ENCODE measurements around the gene ASTN1. TPM values are rescaled to one million over a fixed set of nuclear protein-coding genes. Genes with fewer than 3 reads are reported as not detected.

The ASTN1 gene
- total and polyA plus RNA-seq, 9 of the 15 experiments (the other 6 are each of a cell fraction or from before 2014, with no cell fraction given), result 0.05 to 0.22 (median 0.18) TPM

DNA sequence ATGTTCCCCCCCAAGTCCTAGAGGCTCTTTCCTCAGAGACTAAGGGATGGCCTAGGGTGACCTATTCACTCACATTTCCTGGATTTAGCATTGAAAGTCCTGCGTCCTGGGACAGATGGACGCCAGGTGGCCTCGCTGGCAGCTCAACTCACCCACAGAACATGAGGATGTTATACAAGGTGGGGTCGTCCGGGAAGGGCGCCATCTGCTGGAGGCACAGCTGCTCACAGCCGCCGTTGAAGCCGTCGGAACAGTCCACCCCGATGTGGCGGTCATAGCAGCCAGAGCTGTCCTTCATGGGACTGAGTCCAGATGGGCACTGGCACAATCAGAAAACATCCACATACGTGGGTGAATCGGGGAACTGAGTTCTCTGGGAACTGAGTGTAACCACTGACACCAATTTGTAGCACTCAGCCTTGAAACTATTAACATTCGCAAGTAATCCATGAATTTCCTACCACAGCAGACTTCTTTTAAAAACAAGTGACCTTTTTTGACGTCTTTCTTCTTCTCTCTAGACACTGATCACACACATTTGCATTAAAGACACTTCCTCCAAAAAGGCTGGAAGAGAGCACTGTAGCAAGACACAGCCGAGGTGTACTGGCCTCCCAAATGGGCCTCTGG, 215.4 kb downstream of the ASTN1 start (continued):
- TF ChIP-seq ZNF143 (CRISPR knock-in tag; IDR thresholded peaks at IDR 0.05) (no peak), RNF219 (CRISPR knock-in tag; IDR thresholded peaks at IDR 0.05) (no peak), DEAF1 (CRISPR knock-in tag; IDR thresholded peaks at IDR 0.05) (no peak)

- H3K36me3 ChIP-seq (ENCODE audit: control insufficient read depth, insufficient read depth, low read length), result no peaks in the 10 kb centered on the region
- intact Hi-C loops (cut with micrococcal nuclease), result loop anchor here (5.0 kb wide), 1 partner anchor 1003 kb away; no protein-coding TSS in a partner anchor
Measured at GRCh38 chr1:176944606-176945005, 219.9 kb downstream of the ASTN1 start.

More at GRCh38 chr1:176944606-176945005, 219.9 kb downstream of the ASTN1 start:
- Histone ChIP-seq H2AFZ (ENCODE audit: low read depth, low read length) (no peak overlapping the region), H4K20me1 (replicated peaks; ENCODE audit: control insufficient read depth, insufficient read depth, low read length) (no peaks in the 10 kb centered on the region), H3K9ac (ENCODE audit: insufficient read depth in 1 of 2, low read depth in 2 of 2, low read length in 2 of 2) (no peak overlapping the region), H3K9me3 (replicated peaks; ENCODE audit: control insufficient read depth, insufficient read depth, low read depth, low read length) (no peaks in the 10 kb centered on the region), H3K27me3 (ENCODE audit: control insufficient read depth in 2 of 2, insufficient read depth in 2 of 2, low read length in 2 of 2) (peaks cover 0 to 7% of the 10 kb centered on the region in 2 experiments; a peak in 1 of 5 replicates), H3K27ac (ENCODE audit: extremely low read depth, low read depth, low read length) (no peak overlapping the region), H3K4me2 (ENCODE audit: insufficient read depth, low read length) (no peak overlapping the region), H3K4me1 (replicated peaks in 1 of 2; ENCODE audit: control insufficient read depth in 2 of 2, insufficient read depth in 2 of 2, low read length in 2 of 2) (no peaks in the 10 kb centered on the region), H3K4me3 (no peak overlapping the region), H3K9me1 (ENCODE audit: control insufficient read depth, insufficient read depth, low read length) (no peaks in the 10 kb centered on the region), H3K79me2 (ENCODE audit: control insufficient read depth, insufficient read depth, low read length) (no peaks in the 10 kb centered on the region)
- in situ Hi-C loops (cut with MboI), result no loop called here
- ChIA-PET POLR2A (interaction anchor here (0.7 kb wide), 1 partner anchor 274 kb away, joined by 3 read pairs; no protein-coding TSS in a partner anchor), CTCF (ENCODE audit: low intra/inter-chr PET ratio) (no interaction called here)
- 1% methylated on average over 4 of the region's 4 CpGs for WGBS (ENCODE audit: insufficient coverage, low coverage, missing lambda C conversion rate)
- ATAC-seq, result no peak
- no peak for DNase-seq (ENCODE audit: extremely low read depth in 1 of 4, low spot score in 3 of 4)
- no peak for TF ChIP-seq CREM (IDR thresholded peaks at IDR 0.05; ENCODE audit: low read depth)
- no peak for FAIRE-seq
- BruUV-seq (replicated peaks), result no TSS peak

All from K562 (cell line).